RWPE2 (cell line): ENCODE measurements around the gene RAB1A.

Experiments
- ATAC-seq: fragments of 200-7000 bp; cut with Tn5 transposase; 3 replicates; pipeline ENCODE4 v1.9.1; 2021; ENCODE audit warnings: low read depth
- DNase-seq: peaks from one replicate; pipeline ENCODE4 v3.0.0-alpha.2; 2020; ENCODE audit warnings: low spot score
- H3K27ac ChIP-seq: fragments of 450-650 bp; 2 replicates; pipeline ENCODE4 v1.5.1; 2017; ENCODE audit warnings: mild to moderate bottlenecking; ENCODE audit not compliant: poor library complexity, severe bottlenecking
- H3K27me3 ChIP-seq: fragments of 250-450 bp; sonication (Bioruptor Pico); 2 replicates; pipeline ENCODE4 v1.5.1; 2021; ENCODE audit warnings: mild to moderate bottlenecking, moderate library complexity; ENCODE audit not compliant: insufficient read depth, poor library complexity, severe bottlenecking
- H3K36me3 ChIP-seq: fragments of 250-450 bp; sonication (Bioruptor Pico); 2 replicates; pipeline ENCODE4 v1.5.1; 2020; ENCODE audit warnings: low read depth, mild to moderate bottlenecking, moderate library complexity
- H3K4me1 ChIP-seq: fragments of 250-450 bp; sonication (Bioruptor Pico); 2 replicates; pipeline ENCODE4 v1.5.1; 2021; ENCODE audit warnings: mild to moderate bottlenecking, moderate library complexity; ENCODE audit not compliant: insufficient read depth, poor library complexity, severe bottlenecking
- H3K4me3 ChIP-seq: fragments of 250-450 bp; sonication (Bioruptor Pico); 2 replicates; pipeline ENCODE4 v1.5.1; 2021; ENCODE audit warnings: mild to moderate bottlenecking, moderate library complexity; ENCODE audit not compliant: severe bottlenecking
- H3K9me3 ChIP-seq: fragments of 250-450 bp; sonication (Bioruptor Pico); 2 replicates; pipeline ENCODE4 v1.5.1; 2021; ENCODE audit warnings: mild to moderate bottlenecking, moderate library complexity; ENCODE audit not compliant: severe bottlenecking
- CTCF ChIP-seq: fragments of 450-650 bp; IDR thresholded peaks from one replicate; pipeline ENCODE4 v1.5.1; 2017; ENCODE audit warnings: mild to moderate bottlenecking, moderate library complexity; ENCODE audit not compliant: poor library complexity, severe bottlenecking

RAB1A gene

GRCh38 chr2:65079017-65079416 is 50.9 kb downstream of the RAB1A start:
- DNase-seq (no peak), ATAC-seq (no peak)
- Histone ChIP-seq H3K9me3 (no peaks in the 10 kb centered on the region), H3K4me1 (peaks cover 17% of the 10 kb centered on the region), H3K27ac (no peak overlapping the region), H3K27me3 (no peaks in the 10 kb centered on the region), H3K4me3 (no peak overlapping the region), H3K36me3 (peaks cover 60% of the 10 kb centered on the region)
- TF ChIP-seq CTCF = no peak

- Histone ChIP-seq H3K27ac (no peak overlapping the region), H3K4me3 (no peak overlapping the region), H3K36me3 (peaks cover 54% of the 10 kb centered on the region), H3K4me1 (peaks cover 17% of the 10 kb centered on the region), H3K27me3 (no peaks in the 10 kb centered on the region), H3K9me3 (no peaks in the 10 kb centered on the region)
- no peak for ATAC-seq
- TF ChIP-seq CTCF = no peak
- DNase-seq = no peak
Measured at GRCh38 chr2:65077898-65078297, 52.0 kb downstream of the RAB1A start.

- no peaks in the 10 kb centered on the region for H3K27me3 ChIP-seq
- peak; percentile 79 for ATAC-seq
- DNase-seq = no peak
- no peak for TF ChIP-seq CTCF
- no peaks in the 10 kb centered on the region for H3K9me3 ChIP-seq
- H3K27ac ChIP-seq = peak overlapping the region; percentile 13
- H3K36me3 ChIP-seq = peaks cover 46% of the 10 kb centered on the region
- H3K4me1 ChIP-seq = peaks cover 17% of the 10 kb centered on the region
- no peak overlapping the region for H3K4me3 ChIP-seq
Measured at GRCh38 chr2:65076345-65076710, 53.6 kb downstream of the RAB1A start.

GRCh38 chr2:65075605-65076344 is 54.1 kb downstream of the RAB1A start:
- peak overlapping the region; percentile 13 for H3K27ac ChIP-seq
- no peaks in the 10 kb centered on the region for H3K9me3 ChIP-seq
- ATAC-seq (peak; percentile 32), DNase-seq (no peak)
- no peak overlapping the region for H3K4me3 ChIP-seq
- H3K4me1 ChIP-seq = peaks cover 23% of the 10 kb centered on the region
- TF ChIP-seq CTCF = no peak
- H3K27me3 ChIP-seq = no peaks in the 10 kb centered on the region
- H3K36me3 ChIP-seq = peaks cover 48% of the 10 kb centered on the region

GRCh38 chr2:65075176-65075575 is 54.7 kb downstream of the RAB1A start:
- Histone ChIP-seq H3K36me3 (peaks cover 44% of the 10 kb centered on the region), H3K4me1 (peaks cover 29% of the 10 kb centered on the region), H3K4me3 (no peak overlapping the region), H3K27ac (peak overlapping the region; percentile 13), H3K27me3 (no peaks in the 10 kb centered on the region), H3K9me3 (no peaks in the 10 kb centered on the region)
- DNase-seq (no peak), ATAC-seq (no peak)
- TF ChIP-seq CTCF = no peak
